Vagina (tissue), 2 donors: Measurements from ENCODE around the gene GNL2. TPM values are rescaled to one million over a fixed set of nuclear protein-coding genes. Genes with fewer than 3 reads are reported as not detected.

ENCODE experiments used
- DNase-seq, 2 donors: peaks; one replicate each; pipeline ENCODE4 v3.0.0-alpha.2; 2017; ENCODE audit errors: extremely low spot score in 2 of 2
- H3K27ac ChIP-seq: fragments of 200-600 bp; sonication (generic); one replicate; pipeline ENCODE4 v1.5.1; 2019
- H3K27me3 ChIP-seq: fragments of 200-600 bp; sonication (generic); one replicate; pipeline ENCODE4 v1.5.1; 2019
- H3K36me3 ChIP-seq, 2 donors: fragments of 200-600 bp; sonication (generic); one replicate each; pipeline ENCODE4 v1.5.1; 2017 to 2019
- H3K4me1 ChIP-seq: fragments of 200-600 bp; sonication (generic); one replicate; pipeline ENCODE4 v1.5.1; 2019
- H3K4me3 ChIP-seq, 2 donors: fragments of 200-600 bp; sonication (generic); 1 replicate in 1 of 2; 2 replicates in 1 of 2; pipeline ENCODE4 v1.5.1; 2016 to 2019
- H3K9me3 ChIP-seq: fragments of 200-600 bp; sonication (generic); one replicate; pipeline ENCODE4 v1.5.1; 2019
- CTCF ChIP-seq, 3 experiments: fragments of 450-650 bp in 2 of 3; fragments of 200-600 bp in 1 of 3; sonication (generic) in 1 of 3; IDR thresholded peaks; one replicate each; pipeline ENCODE4 v1.5.1; 2017 to 2019; ENCODE audit warnings: antibody characterized with exemption in 3 of 3, mild to moderate bottlenecking in 2 of 3, moderate library complexity in 2 of 3
- POLR2A ChIP-seq, 2 donors: fragments of 450-650 bp; IDR thresholded peaks; one replicate each; pipeline ENCODE4 v1.6.1; 2017; ENCODE audit warnings: antibody characterized with exemption in 2 of 2, mild to moderate bottlenecking in 2 of 2, moderate library complexity in 2 of 2
- POLR2AphosphoS5 ChIP-seq, 2 donors: sonication (generic); formaldehyde crosslinking; IDR thresholded peaks; one replicate each; pipeline ENCODE4 v1.9.0; 2017; ENCODE audit warnings: antibody characterized with exemption in 2 of 2, mild to moderate bottlenecking in 2 of 2, low read depth in 1 of 2; ENCODE audit not compliant: insufficient read depth in 1 of 2
- intact Hi-C: fragments of 100-400 bp; cut with DNase I; formaldehyde crosslinking; loops from one replicate; pipeline ENCODE4 v1.15.1; 2023
- total RNA-seq: library from RNA; depleted of rRNA; stranded (reverse); fragments of >200 nt; gene quantifications from one replicate; pipeline ENCODE4 v1.2.3, GENCODE V29; 2016

GNL2 gene
- total RNA-seq, 1 donor from 2014 or later, result 62.1 TPM

- intact Hi-C loops, result no loop called here
- Histone ChIP-seq H3K27ac (peak overlapping the region; percentile 61), H3K36me3 (no peaks in the 10 kb centered on the region), H3K27me3 (no peaks in the 10 kb centered on the region), H3K9me3 (no peaks in the 10 kb centered on the region), H3K4me1 (peaks cover 25% of the 10 kb centered on the region), H3K4me3 (no peak overlapping the region)
- no peak for DNase-seq
- TF ChIP-seq CTCF (IDR thresholded peaks at IDR 0.05), result no peak
Observed at GRCh38 chr1:37620707-37621106, 25.0 kb upstream of the GNL2 start.

DNA sequence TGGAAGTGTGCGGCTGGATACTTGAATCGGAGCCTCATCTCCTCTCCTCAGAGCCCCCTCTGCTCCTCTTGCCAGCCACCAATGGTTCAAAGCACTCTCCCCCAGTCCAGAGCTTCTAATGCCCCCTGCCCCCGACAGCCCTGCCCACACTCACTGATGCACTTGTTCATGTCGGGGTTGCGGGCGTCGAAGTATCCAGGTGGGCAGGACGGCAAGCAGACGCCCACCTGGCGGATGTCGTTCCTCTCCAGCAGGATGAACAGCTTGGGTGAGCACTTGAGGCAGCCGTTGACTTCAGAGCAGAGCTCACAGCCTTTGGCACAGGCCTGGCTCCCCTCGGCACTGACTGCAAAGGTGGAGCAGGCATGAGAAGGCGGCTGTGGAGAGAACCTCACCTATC, 20.6 kb upstream of the GNL2 start:
- no peak for TF ChIP-seq POLR2AphosphoS5 (IDR thresholded peaks at IDR 0.05; ENCODE audit: insufficient read depth in 1 of 2, low read depth in 1 of 2)
- no peak for TF ChIP-seq CTCF (IDR thresholded peaks at IDR 0.05)
- TF ChIP-seq POLR2A (IDR thresholded peaks at IDR 0.05), result no peak
- peaks cover 25% of the 10 kb centered on the region for H3K4me1 ChIP-seq
- intact Hi-C loops, result no loop called here
- peak overlapping the region; percentile 15 for H3K27ac ChIP-seq
- no peaks in the 10 kb centered on the region for H3K9me3 ChIP-seq
- H3K4me3 ChIP-seq, result no peak overlapping the region
- DNase-seq, result no peak
- H3K27me3 ChIP-seq, result no peaks in the 10 kb centered on the region
- no peaks in the 10 kb centered on the region for H3K36me3 ChIP-seq

DNA sequence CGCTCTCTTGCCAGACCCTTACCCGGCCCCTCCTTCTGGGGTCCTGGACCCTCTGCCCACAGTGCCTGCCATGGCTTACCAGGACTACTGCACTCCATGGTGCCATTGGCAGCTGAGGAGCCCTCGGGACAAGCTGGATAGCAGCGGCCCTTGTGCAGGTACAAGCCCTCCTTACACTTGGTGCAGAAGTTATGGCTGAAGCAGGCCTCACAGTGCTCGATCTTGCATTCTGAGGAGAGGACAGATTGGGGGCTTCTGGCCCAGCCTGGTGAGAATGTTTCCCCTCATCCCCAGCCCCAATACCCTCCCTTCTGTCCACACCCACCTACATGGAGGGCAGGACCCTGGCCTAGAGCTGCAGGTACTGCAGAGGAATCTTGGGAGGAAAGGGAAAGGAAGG, 18.4 kb upstream of the GNL2 start:
- no peak for TF ChIP-seq CTCF (IDR thresholded peaks at IDR 0.05)
- no peak for TF ChIP-seq POLR2A (IDR thresholded peaks at IDR 0.05)
- no peak for TF ChIP-seq POLR2AphosphoS5 (IDR thresholded peaks at IDR 0.05; ENCODE audit: insufficient read depth in 1 of 2, low read depth in 1 of 2)
- no peaks in the 10 kb centered on the region for H3K27me3 ChIP-seq
- intact Hi-C loops, result no loop called here
- H3K27ac ChIP-seq, result no peak overlapping the region
- no peak for DNase-seq
- no peaks in the 10 kb centered on the region for H3K9me3 ChIP-seq
- peaks cover 17% of the 10 kb centered on the region for H3K4me1 ChIP-seq
- H3K36me3 ChIP-seq, result no peaks in the 10 kb centered on the region
- H3K4me3 ChIP-seq, result no peak overlapping the region

DNA sequence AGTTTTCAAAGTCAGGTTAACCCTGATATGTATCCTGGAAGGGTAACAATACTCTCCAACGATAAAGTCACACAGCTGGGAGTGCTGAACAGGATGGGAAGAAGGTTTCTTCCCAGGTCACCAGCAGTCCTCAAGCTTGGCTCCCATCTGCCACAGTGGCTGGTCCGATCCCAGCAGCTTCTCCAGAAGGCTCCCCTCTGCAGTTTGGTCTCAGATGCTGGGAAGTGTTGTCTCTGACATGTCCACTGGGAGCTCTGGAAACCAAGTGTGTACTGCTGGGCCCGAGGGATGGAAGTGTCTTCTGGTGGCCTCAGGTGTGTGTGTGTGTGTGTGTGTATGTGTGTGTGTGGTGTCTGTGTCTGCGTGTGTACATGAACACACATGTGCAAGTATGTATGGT, 16.4 kb upstream of the GNL2 start:
- Histone ChIP-seq H3K27me3 (no peaks in the 10 kb centered on the region), H3K9me3 (no peaks in the 10 kb centered on the region), H3K27ac (no peak overlapping the region), H3K4me3 (no peak overlapping the region), H3K36me3 (no peaks in the 10 kb centered on the region), H3K4me1 (peaks cover 15% of the 10 kb centered on the region)
- intact Hi-C loops, result no loop called here
- DNase-seq, result no peak
- no peak for TF ChIP-seq POLR2A (IDR thresholded peaks at IDR 0.05)
- TF ChIP-seq POLR2AphosphoS5 (IDR thresholded peaks at IDR 0.05; ENCODE audit: insufficient read depth in 1 of 2, low read depth in 1 of 2), result no peak
- TF ChIP-seq CTCF (IDR thresholded peaks at IDR 0.05), result no peak

DNA sequence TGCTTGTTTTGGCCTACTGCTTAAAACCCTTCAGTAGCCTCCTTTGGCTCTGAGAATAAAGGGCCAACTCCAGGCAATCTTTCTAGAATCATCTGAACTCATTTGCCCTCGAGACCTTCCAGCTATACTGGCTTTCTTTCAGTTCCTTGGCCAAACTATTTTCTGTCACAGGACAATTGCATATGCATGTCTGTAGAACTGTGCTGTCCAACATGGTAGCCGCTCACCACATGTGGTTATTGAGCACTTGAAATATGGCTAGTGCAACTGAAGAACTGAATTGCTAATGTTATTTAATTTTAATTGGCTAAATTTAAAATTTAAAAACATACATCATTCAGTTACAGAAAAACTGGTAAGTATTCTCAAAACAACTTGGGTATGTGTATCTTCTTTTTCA, 14.3 kb upstream of the GNL2 start:
- peaks cover 23% of the 10 kb centered on the region for H3K4me1 ChIP-seq
- TF ChIP-seq POLR2AphosphoS5 (IDR thresholded peaks at IDR 0.05; ENCODE audit: insufficient read depth in 1 of 2, low read depth in 1 of 2), result no peak
- TF ChIP-seq CTCF (IDR thresholded peaks at IDR 0.05), result no peak
- TF ChIP-seq POLR2A (IDR thresholded peaks at IDR 0.05), result no peak
- no peaks in the 10 kb centered on the region for H3K27me3 ChIP-seq
- no peak overlapping the region for H3K27ac ChIP-seq
- no peak overlapping the region for H3K4me3 ChIP-seq
- DNase-seq, result no peak
- H3K36me3 ChIP-seq, result no peaks in the 10 kb centered on the region
- intact Hi-C loops, result no loop called here
- no peaks in the 10 kb centered on the region for H3K9me3 ChIP-seq
